Endometrial microvascular endothelial cells (primary cell): ENCODE results near the gene RB1. TPM values are rescaled to one million over a fixed set of nuclear protein-coding genes. Genes with fewer than 3 reads are reported as not detected.
"Not testable (repeated sequence)": the region's sequence is repeated elsewhere in the genome, so short reads cannot be mapped to it uniquely, and the experiment has no call there.

Source experiments
- in situ Hi-C: cut with HindIII; loops from 2 replicates; pipeline ENCODE4 v1.10.0; 2017; ENCODE audit warnings: low sequenced_read_pairs, low pct_unique_long_range_greater_than_20kb; ENCODE audit errors: inconsistent ontology term
- total RNA-seq: library from RNA; depleted of rRNA; stranded (reverse); fragments of >200 nt; gene quantifications from one replicate; pipeline ENCODE4 v1.2.3, GENCODE V29; 2015; ENCODE audit errors: inconsistent ontology term

RB1 gene
- total RNA-seq, 1 donor from 2014 or later = 42.4 TPM

DNA sequence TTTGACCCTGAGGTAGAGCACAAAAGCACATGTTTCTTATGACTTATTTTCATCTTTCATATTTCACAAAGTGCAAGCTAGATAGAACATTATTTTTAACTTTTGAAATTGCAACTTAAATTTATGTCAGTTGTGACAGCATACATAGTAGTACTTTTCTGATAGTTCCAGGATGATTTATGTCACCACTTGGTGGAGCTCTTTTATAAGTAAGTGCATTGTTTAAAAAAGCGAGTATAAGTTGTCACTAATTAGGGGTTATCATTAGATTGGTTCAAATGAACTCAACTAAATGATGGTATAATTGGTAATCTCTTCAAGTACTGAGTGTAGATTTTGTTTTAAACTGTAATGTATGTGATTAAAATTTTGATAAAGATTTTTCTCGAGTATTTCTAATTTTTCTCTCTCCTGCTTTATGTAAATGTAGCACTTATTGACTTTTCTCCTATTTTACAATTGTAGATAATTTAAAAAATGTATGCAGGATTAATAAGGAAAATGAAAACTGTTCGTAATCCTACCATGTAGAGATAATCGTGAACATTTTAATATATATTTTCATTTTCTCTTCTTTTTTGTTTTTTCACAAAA lies 31.1 kb downstream of the RB1 start:
- in situ Hi-C loops = no loop called here

DNA sequence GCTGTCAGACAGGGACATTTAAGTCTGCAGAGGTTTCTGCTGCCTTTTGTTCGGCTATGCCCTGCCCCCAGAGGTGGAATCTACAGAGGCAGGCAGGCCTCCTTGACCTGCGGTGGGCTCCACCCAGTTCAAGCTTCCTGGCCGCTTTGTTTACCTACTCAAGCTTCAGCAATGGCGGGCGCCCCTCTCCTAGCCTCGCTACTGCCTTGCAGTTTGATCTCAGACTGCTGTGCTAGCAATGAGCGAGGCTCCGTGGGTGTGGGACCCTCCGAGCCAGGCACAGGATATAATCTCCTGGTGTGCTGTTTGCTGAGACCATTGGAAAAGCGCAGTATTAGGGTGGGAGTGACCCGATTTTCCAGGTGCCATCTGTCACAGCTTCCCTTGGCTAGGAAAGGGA lies 35.6 kb downstream of the RB1 start:
- in situ Hi-C loops = not testable (repeated sequence)

DNA sequence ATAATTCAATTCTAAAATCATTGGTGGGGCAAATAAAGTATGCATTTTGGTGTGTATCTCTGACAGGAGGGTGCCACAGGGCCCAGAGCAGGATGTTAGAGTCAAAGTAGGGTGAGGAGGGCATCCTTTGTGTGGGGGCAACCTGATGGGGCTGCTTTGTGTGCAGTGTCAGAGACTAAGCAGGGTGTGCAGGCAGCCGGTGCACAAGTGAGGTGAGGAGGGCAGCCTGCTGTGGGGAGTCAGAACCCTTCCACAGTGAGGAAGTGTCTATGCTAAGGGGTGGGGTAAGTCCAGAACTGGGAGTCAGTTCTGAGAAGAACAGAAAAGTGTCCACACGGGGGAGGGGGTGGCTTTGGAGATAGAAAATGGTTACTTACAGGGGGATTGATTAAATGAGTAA lies 40.7 kb downstream of the RB1 start:
- in situ Hi-C loops = no loop called here

DNA sequence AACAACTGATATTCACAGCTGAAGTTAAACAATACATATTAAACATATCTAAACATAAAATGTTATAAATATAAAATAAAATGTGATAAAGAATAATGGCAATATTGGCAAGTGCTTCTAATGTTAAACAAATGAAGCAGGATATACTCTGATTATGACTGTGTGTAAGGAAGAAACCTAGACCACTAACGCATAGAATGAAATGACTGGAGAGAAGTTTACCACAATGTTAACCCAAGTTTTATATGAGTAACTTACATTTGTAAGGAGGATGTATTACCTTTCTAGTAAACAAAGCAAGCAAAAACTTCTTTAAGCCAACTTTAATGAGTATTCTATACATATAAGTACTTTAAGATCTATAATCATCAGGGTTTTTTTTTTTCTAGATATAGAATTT lies 43.0 kb downstream of the RB1 start:
- in situ Hi-C loops = no loop called here

DNA sequence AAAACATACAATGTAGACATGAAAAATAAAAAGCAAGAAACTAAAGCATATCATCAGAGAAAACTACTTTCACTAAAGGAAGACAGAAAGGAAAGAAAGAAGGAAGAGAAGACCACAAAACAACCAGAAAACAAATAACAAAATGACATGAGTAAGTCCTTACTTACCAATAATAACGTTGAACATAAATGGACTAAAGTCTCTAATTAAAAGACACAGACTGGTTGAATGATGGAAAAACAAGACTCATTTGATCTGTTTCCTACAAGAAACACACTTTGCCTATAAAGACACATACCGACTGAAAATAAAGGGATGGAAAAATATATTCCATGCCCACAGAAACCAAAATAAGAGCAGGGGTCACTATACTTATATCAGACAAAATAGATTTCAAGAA lies 46.0 kb downstream of the RB1 start:
- in situ Hi-C loops = no loop called here

DNA sequence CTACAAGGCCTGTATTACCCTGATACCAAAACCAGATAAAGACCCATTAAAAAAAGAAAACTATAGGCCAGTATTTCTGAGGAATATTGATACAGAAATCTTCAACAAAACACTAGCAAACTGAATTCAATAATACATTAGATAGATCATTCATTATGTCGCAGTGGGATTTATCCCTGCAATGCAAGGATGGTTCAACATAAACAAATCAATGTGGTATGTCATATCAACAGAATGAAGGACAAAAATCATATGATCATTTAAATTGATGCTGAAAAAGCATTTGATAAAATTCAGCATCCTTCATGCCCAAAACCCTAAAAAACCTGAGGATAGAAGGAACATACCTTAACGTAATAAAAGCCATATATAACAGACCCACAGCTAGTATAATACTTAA lies 50.0 kb downstream of the RB1 start:
- in situ Hi-C loops = no loop called here

DNA sequence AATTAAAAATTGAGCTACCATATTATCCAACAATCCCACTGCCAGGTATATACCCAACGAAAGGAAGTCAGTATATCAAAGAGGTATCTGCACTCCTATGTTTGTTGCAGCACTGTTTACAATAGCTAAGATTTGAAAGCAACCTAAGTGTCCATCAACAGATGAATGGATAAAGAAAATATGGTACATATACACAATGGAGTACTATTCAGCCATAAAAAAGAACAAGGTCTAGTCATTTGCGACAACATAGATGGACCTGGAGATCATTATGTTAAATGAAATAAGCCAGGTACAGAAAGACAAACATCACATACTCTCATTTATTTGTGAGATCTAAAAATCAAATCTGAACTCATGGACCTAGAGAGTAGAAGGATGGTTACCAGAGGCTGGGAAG lies 52.0 kb downstream of the RB1 start:
- in situ Hi-C loops = not testable (repeated sequence)

DNA sequence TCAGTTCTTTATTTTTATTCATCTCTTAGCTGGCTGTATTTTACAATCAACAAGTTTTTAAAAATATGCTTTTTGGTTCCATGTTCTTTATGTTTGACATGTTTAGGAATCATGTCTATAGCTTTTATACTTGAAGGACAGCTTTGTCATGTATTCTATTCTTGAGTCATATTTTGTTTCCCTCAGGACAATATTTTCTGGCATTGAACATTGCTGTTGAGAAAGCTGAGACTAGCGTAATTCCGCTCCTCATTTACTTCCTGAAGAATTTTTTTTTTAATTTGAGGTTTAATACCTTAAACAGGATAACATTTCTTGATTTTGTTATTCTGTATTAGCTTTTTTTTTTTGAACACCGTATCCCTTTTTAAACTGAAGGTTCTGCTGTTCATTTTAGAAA lies 53.2 kb downstream of the RB1 start:
- in situ Hi-C loops = no loop called here

DNA sequence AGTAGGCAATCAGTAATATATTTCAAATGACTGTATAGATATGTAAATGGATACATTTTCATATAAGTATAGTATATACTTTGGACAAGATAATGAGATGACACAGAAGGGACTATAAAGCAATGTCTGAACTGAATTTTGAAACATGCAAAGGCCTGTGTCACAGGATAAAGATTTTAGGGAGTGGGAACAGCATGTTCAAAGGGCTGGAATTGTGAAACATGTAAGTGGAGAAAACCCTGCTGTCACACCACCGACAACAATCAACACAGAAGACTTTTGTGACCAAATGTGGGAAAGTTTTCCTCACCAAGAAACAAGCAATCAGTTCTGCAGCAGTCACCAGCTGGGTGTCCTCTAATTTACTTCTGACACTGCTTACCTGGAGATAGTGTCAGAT lies 66.4 kb downstream of the RB1 start:
- in situ Hi-C loops = no loop called here

DNA sequence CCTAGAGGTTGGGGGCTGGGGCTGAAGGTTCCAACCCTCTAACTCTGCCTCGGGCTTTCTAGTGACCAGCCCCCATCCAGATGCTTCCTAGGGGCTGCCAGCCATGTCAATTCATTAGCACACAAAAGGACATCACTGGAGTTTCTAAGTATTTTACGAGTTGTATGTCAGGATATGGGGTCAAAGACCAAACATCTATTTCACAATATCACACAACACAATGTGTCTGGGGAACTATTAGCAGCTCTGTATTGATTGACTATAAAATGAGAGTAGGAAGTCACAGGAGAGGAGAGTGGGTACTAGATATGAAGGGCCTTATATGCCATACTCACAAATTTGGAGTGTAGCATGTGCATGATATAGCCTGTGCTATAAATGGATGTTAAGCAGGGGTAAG lies 67.3 kb downstream of the RB1 start:
- in situ Hi-C loops = no loop called here

DNA sequence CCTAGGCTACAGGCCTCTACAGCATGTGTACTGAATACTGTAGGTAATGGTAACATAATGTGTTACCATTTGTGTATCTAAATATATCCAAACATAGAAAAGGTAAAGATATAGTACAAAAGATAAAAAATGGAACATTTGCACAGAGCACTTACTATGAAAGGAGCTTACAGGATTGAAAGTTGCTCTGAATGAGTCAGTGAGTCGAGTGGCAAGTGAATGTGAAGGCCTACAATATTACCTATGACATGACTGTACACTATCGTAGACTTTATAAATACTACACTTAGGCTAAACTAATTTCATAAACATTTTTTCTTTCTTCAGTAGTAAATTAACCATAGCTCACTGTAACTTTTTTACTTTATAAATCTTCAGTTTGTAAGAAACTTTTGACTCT lies 74.3 kb downstream of the RB1 start:
- in situ Hi-C loops = no loop called here

DNA sequence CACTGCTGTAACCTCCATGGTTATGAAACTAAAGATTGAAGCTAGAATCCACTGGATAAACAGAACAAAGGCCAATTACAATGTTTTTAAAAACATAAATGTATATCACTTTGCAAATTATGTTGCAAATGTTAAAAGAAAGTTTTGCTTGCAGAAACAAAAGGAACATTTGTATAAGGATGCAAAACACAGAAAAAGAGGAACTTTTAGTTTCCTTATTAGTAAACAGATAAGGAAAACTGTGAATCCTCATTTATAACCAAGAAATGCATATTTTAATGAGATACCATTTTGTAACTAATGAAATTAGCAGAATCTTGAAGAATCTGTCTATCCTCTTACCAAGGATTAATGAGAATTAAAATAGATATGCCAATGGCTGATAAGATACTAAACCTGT lies 77.0 kb downstream of the RB1 start:
- in situ Hi-C loops = no loop called here

DNA sequence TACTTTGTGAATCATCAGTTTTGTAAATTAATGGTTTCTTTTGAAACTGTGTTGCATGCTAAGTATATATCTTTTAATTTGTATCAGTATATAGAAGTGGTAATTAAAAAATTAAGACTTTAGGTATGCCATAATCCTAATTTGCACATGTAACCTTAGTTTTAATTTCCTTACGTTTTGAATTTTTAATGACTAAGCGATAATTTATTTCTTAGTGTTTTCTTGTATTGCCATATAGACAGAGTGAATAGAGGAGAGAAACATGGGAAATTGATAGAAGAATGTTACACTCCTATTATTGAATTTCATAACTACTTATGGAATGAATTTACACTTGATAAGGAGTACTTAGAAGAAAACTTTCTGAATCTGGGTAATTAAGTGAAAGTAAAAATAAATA lies 79.8 kb downstream of the RB1 start:
- in situ Hi-C loops = no loop called here

DNA sequence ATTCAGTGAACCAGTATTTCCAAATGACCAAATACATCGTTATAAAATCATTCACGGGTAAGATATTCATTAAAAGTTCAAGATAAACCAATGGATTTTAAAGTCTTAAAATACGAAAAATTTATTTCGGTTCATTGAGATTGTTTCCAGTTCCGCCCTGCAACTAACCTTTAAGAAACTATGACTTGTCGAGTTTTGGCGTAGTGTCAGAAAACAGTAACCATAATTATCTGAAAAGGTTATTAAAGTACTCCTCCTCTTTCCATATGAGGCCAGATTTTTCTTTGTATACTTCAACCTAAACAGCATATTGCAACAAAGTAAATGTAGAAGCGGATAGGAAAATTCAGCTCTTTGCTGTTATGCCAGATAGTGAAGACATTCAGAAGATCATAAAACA lies 83.3 kb downstream of the RB1 start:
- in situ Hi-C loops = no loop called here

DNA sequence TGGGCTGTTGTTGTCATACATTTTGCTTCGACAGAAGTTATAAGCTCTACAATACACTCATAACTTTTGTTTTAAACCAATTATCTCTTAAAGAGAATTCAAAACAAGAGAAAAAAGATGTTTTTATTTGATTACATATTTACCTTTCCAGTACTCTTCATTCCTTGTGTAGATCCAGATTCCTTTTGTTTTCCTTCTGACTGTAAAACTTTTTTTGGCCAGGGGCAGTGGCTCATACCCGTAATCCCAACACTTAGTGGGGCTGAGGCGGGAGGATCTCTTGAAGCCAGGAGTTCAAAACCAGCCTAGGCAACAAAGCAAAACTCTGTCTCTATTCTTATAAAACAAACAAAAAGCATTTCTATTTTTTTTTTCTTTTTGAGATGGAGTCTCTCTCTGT lies 87.7 kb downstream of the RB1 start:
- in situ Hi-C loops = loop anchor here (10.0 kb wide), 1 partner anchor 104 kb away; no protein-coding TSS in a partner anchor

DNA sequence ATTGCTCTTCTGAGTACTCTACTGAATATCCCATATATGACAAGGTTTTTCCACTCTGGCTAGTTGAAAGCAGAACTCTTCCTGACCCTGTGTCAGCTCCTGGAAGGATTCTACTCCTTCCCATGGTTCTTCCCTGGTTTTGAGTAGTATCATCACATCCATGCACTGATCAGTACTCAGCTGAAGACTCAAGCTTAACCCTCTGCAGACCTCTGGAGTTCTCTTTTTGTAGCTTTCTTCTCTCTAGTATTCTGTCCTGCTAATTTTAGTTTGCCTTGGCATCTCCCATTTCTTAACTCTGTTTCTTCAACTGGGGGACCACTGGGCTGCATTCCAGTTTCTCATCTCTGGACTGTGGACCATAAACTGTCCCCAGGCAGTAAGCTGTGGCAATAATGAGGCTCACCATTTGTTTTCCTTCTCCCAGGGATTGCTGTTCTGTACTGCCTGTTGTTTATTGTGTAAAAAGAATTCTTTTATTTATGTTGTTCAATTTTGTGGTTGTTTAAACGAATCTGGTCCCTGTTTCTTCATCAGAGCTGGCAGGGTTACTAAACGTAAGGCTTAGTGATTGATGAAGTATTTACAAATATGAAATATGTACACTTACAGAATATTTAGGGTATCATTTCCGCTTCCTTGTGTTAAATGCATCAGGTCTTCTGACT lies 89.6 kb downstream of the RB1 start:
- in situ Hi-C loops = loop anchor here (10.0 kb wide), 1 partner anchor 102 kb away; no protein-coding TSS in a partner anchor

DNA sequence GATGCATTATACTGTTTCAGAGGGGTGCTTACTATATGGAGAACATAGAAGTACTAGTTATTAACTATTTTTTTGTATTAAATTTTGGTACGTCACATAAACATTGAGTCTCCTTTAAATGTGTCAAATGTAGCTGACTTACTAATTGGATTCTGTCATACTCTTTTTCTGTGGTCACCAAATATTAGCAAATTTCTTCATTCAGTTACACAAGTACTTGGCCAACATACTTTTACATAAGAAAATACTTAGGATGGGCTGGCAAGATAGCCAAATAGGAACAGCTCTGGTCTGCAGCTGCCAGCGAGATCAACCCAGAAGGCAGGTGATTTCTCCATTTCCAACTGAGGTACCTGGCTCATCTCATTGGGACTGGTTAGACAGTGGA lies 90.1 kb downstream of the RB1 start:
- in situ Hi-C loops = loop anchor here (10.0 kb wide), 1 partner anchor 101 kb away; no protein-coding TSS in a partner anchor

DNA sequence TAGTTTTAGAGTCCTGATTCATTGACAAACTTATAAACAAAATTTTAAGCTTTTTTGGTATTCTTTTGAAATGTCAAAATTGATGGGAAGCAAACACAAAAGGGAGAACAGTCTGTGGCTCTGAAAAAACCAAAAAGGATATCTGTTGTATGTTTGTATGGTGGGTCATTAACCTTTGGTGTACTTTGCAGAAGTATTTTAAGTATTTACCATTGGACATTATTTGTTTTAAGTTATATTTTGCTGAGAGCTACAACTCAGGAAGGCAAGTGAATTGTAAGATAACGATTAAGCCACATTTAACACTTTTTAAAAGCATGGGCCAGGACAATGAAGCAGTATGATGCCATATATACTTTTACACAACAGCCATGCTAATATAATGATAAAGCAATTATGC lies 94.2 kb downstream of the RB1 start:
- in situ Hi-C loops = loop anchor here (10.0 kb wide), 1 partner anchor 97 kb away; no protein-coding TSS in a partner anchor

DNA sequence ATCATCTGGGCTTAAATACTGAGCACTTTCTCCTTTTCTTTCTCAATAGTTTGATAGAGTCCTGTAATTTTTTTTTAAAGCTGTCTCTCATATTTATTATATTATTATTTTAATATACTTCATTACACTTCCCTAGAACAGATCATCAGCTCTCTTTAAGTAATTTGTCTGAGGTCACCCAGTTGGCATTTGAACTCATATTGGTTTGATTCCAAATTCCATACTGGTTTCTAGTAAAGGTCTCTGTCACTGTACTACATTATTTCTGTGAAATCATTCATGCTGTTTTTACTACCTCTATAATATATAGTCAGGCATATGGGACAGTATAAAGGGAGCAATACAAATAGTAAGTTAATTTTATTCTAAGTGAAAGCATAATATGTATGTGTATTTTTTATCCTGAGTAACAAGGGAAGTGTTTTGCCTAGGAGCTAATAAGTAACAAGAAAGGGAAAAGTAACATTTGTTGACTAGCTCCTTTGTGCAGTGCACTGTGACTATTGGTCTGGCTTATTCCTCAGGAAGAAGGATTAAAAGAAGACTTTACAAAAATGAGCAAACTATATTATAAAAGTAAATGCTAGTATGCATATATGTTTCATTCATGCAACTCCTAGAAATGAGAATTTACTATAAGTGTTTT lies 95.0 kb downstream of the RB1 start:
- in situ Hi-C loops = loop anchor here (10.0 kb wide), 1 partner anchor 96 kb away; no protein-coding TSS in a partner anchor

DNA sequence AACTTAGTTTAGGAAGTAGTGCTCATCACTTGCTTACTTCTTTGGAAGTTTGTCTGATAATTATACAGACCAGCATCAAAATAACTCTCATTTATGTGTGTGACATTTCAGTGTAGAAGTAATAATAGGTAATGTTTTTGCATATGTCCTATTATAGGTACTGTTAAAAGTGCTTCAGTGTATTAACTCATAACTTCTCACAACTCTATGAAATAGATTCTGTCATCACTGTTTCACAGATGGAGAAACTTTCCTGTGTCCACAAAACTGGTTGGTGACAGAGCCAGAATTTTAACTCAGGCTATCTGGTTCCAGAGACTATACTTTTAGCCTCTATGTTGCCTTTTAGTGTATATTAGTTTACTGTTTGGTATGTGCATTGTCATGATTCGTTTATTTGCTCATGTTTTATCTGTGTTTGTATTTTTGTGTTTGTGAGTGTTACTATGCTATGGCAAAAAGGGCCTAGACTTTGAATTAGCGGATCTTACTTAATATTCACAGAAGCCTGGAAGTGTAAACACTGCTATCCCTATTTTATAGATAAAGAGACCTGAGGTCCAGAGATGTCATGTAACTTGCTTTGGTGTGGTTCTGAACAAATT lies 96.6 kb downstream of the RB1 start:
- in situ Hi-C loops = loop anchor here (25.0 kb wide), 1 partner anchor 162 kb away; no protein-coding TSS in a partner anchor
